Testis (tissue), 2 donors: ENCODE results near the gene MAP1B.

Experiments used
- POLR2A ChIP-seq: fragments of 450-650 bp; IDR thresholded peaks from one replicate; pipeline ENCODE4 v1.6.1; 2017; ENCODE audit warnings: antibody characterized with exemption, mild to moderate bottlenecking, moderate library complexity
- TF ChIP-seq, protein P1 (sequence below), 3 experiments: fragments of 450-650 bp in 2 of 3; fragments of 200-600 bp in 1 of 3; sonication (generic) in 1 of 3; IDR thresholded peaks; one replicate each; pipeline ENCODE4 v1.5.1; 2016 to 2019; ENCODE audit warnings: antibody characterized with exemption in 3 of 3, mild to moderate bottlenecking in 2 of 3, moderate library complexity in 1 of 3

- TF ChIP-seq, protein P1, sequence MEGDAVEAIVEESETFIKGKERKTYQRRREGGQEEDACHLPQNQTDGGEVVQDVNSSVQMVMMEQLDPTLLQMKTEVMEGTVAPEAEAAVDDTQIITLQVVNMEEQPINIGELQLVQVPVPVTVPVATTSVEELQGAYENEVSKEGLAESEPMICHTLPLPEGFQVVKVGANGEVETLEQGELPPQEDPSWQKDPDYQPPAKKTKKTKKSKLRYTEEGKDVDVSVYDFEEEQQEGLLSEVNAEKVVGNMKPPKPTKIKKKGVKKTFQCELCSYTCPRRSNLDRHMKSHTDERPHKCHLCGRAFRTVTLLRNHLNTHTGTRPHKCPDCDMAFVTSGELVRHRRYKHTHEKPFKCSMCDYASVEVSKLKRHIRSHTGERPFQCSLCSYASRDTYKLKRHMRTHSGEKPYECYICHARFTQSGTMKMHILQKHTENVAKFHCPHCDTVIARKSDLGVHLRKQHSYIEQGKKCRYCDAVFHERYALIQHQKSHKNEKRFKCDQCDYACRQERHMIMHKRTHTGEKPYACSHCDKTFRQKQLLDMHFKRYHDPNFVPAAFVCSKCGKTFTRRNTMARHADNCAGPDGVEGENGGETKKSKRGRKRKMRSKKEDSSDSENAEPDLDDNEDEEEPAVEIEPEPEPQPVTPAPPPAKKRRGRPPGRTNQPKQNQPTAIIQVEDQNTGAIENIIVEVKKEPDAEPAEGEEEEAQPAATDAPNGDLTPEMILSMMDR (IDR thresholded peaks at IDR 0.05) = no peak
- TF ChIP-seq POLR2A = no peak
Observed at GRCh38 chr5:72133212-72133990, 26.1 kb downstream of the MAP1B start.
